ENCODE measurements around the gene DNM1L. TPM values are rescaled to one million over a fixed set of nuclear protein-coding genes. Genes with fewer than 3 reads are reported as not detected.

Gene DNM1L
- total RNA-seq, 2 donors from 2014 or later, result 45.0 to 55.6 TPM

- Histone ChIP-seq H3K9me3 (no peaks in the 10 kb centered on the region), H3K27me3 (no peaks in the 10 kb centered on the region), H3K9ac (ENCODE audit: low read depth in 2 of 2, low read length in 2 of 2) (no peak overlapping the region), H3K4me1 (no peaks in the 10 kb centered on the region), H3K27ac (no peak overlapping the region), H3K36me3 (no peaks in the 10 kb centered on the region), H3K4me3 (no peak overlapping the region)
- intact Hi-C loops (cut with DNase I), result loop anchor here (5.0 kb wide), 1 partner anchor 289 kb away; no protein-coding TSS in a partner anchor
- no peak for DNase-seq
- no peak for TF ChIP-seq CTCF (IDR thresholded peaks at IDR 0.05)
These were observed 27.7 kb upstream of the DNM1L start for GRCh38 chr12:32651151-32651955.

- Histone ChIP-seq H3K27me3 (no peaks in the 10 kb centered on the region), H3K4me1 (no peaks in the 10 kb centered on the region), H3K36me3 (no peaks in the 10 kb centered on the region), H3K27ac (no peak overlapping the region), H3K4me3 (no peak overlapping the region), H3K9ac (ENCODE audit: low read depth in 2 of 2, low read length in 2 of 2) (no peak overlapping the region), H3K9me3 (no peaks in the 10 kb centered on the region)
- no peak for DNase-seq
- intact Hi-C loops (cut with DNase I), result loop anchor here (5.0 kb wide), 1 partner anchor 290 kb away; no protein-coding TSS in a partner anchor
- TF ChIP-seq CTCF (IDR thresholded peaks at IDR 0.05), result no peak
These were observed 27.2 kb upstream of the DNM1L start for GRCh38 chr12:32651956-32652210.

GRCh38 chr12:32659908-32660440 is 19.1 kb upstream of the DNM1L start:
- DNase-seq, result no peak
- Histone ChIP-seq H3K27ac (no peak overlapping the region), H3K9me3 (no peaks in the 10 kb centered on the region), H3K4me3 (no peak overlapping the region), H3K9ac (ENCODE audit: low read depth in 2 of 2, low read length in 2 of 2) (no peak overlapping the region), H3K4me1 (no peaks in the 10 kb centered on the region), H3K36me3 (no peaks in the 10 kb centered on the region), H3K27me3 (no peaks in the 10 kb centered on the region)
- intact Hi-C loops (cut with DNase I), result loop anchor here (5.0 kb wide), 1 partner anchor 203 kb away; no protein-coding TSS in a partner anchor
- no peak for TF ChIP-seq CTCF (IDR thresholded peaks at IDR 0.05)

GRCh38 chr12:32661706-32662105 is 17.4 kb upstream of the DNM1L start:
- H3K27ac ChIP-seq, result no peak overlapping the region

GRCh38 chr12:32662665-32663064 is 16.4 kb upstream of the DNM1L start:
- no peak for TF ChIP-seq CTCF (IDR thresholded peaks at IDR 0.05)
- H3K4me1 ChIP-seq, result no peaks in the 10 kb centered on the region
- H3K4me3 ChIP-seq, result no peak overlapping the region
- no peak overlapping the region for H3K27ac ChIP-seq
- no peak overlapping the region for H3K9ac ChIP-seq (ENCODE audit: low read depth in 2 of 2, low read length in 2 of 2)
- DNase-seq, result no peak
- H3K9me3 ChIP-seq, result no peaks in the 10 kb centered on the region
- H3K36me3 ChIP-seq, result no peaks in the 10 kb centered on the region
- intact Hi-C loops (cut with DNase I), result no loop called here
- H3K27me3 ChIP-seq, result no peaks in the 10 kb centered on the region

More at GRCh38 chr12:32661706-32662105, 17.4 kb upstream of the DNM1L start:
- H3K36me3 ChIP-seq, result no peaks in the 10 kb centered on the region
- intact Hi-C loops (cut with DNase I), result no loop called here
- no peak overlapping the region for H3K4me3 ChIP-seq
- H3K9me3 ChIP-seq, result no peaks in the 10 kb centered on the region
- H3K9ac ChIP-seq (ENCODE audit: low read depth in 2 of 2, low read length in 2 of 2), result no peak overlapping the region
- no peak for TF ChIP-seq CTCF (IDR thresholded peaks at IDR 0.05)
- no peaks in the 10 kb centered on the region for H3K27me3 ChIP-seq
- H3K4me1 ChIP-seq, result no peaks in the 10 kb centered on the region
- DNase-seq, result no peak

Measured in colonic mucosa (tissue), 4 donors.